ENCODE results near the gene CARD11. TPM values are rescaled to one million over a fixed set of nuclear protein-coding genes. Genes with fewer than 3 reads are reported as not detected.

CARD11 gene
- total RNA-seq, 1 experiment from 2014 or later = 0.82 TPM

DNA sequence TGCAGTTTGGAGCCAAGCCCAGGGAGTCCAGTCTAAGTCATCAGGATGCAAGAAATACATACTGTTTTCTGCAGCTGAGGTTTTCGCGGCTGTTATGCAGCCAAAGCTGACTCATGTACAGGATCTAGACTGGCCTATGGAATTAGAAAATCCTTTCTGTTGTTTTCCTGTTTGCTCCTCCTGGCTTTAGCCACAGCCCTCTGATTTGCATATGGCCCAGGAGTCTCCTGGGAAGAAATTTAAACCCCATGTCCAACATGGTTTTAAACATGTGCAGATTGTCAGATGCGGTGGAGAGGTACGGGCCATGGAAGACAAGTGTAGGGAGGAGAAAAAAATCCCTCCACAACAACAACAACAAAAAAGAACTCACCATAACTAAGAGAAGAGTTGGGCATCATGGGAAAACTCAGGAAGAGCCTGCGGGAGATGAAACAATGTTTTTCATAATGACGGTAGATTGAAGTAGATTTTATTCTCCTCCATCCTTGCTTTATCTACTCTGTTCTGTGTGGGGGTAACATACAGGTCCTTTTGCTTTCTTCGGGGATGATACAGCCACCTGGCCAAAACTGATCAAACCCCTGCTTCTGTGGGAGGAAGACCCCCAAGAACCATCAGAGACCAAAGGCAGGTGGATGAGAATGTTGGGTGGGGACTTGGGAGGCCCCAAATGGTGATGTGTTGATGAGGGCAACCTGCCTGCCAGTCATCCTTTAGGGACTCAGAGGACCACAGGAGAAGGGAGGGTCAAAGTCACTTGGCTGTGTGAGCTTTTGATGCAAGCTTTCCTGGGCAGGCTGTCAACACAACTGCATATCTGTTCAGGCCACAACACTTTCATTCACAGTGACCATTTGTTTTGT, 169.7 kb downstream of the CARD11 start:
- TF ChIP-seq REST (IDR thresholded peaks at IDR 0.05; ENCODE audit: insufficient read depth in 1 of 2, low read depth in 2 of 2, low read length in 1 of 2) = no peak
- TF ChIP-seq, protein P1, sequence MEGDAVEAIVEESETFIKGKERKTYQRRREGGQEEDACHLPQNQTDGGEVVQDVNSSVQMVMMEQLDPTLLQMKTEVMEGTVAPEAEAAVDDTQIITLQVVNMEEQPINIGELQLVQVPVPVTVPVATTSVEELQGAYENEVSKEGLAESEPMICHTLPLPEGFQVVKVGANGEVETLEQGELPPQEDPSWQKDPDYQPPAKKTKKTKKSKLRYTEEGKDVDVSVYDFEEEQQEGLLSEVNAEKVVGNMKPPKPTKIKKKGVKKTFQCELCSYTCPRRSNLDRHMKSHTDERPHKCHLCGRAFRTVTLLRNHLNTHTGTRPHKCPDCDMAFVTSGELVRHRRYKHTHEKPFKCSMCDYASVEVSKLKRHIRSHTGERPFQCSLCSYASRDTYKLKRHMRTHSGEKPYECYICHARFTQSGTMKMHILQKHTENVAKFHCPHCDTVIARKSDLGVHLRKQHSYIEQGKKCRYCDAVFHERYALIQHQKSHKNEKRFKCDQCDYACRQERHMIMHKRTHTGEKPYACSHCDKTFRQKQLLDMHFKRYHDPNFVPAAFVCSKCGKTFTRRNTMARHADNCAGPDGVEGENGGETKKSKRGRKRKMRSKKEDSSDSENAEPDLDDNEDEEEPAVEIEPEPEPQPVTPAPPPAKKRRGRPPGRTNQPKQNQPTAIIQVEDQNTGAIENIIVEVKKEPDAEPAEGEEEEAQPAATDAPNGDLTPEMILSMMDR (IDR thresholded peaks at IDR 0.05) = no peak
- TF ChIP-seq POLR2AphosphoS5 (IDR thresholded peaks at IDR 0.05; ENCODE audit: low read depth, low read length) = peak; percentile 99
- peak; percentile 58 for TF ChIP-seq TCF7L2 (IDR thresholded peaks at IDR 0.05; ENCODE audit: low read depth, low read length)
- TF ChIP-seq SIN3A (IDR thresholded peaks at IDR 0.05; ENCODE audit: borderline replicate concordance, insufficient read depth, low read depth, low read length) = peak; percentile 78; the same call in 1 of the 2 replicates
- Histone ChIP-seq H3K36me3 (ENCODE audit: control insufficient read depth, insufficient read depth, low read length) (no peaks in the 10 kb centered on the region), H3K4me3 (ENCODE audit: low read depth in 2 of 2, low read length in 2 of 2) (no peak overlapping the region), H3K27me3 (ENCODE audit: control insufficient read depth, insufficient read depth, low read length) (no peaks in the 10 kb centered on the region), H3K4me1 (ENCODE audit: control insufficient read depth, insufficient read depth, low read length) (peaks cover 16% of the 10 kb centered on the region), H3K27ac (ENCODE audit: low read length) (peak overlapping the region; percentile 83), H3K9me3 (ENCODE audit: control insufficient read depth, insufficient read depth, low read depth, low read length) (no peaks in the 10 kb centered on the region)
- DNase-seq (ENCODE audit: low read depth, low spot score) (peak; percentile 47), ATAC-seq (peak; percentile 83)
- in situ Hi-C loops (cut with HindIII; ENCODE audit: low pct_unique_long_range_greater_than_20kb, low sequenced_read_pairs) (no loop called here), intact Hi-C loops (cut with micrococcal nuclease; ENCODE audit: unreplicated experiment) (no loop called here)
- BruUV-seq (replicated peaks) = no TSS peak
- CTCF ChIA-PET = interaction anchor here (1.0 kb wide), 1 partner anchor 8 kb away, joined by 5 read pairs; no protein-coding TSS in a partner anchor
- POLR2A ChIA-PET = no interaction called here

DNA sequence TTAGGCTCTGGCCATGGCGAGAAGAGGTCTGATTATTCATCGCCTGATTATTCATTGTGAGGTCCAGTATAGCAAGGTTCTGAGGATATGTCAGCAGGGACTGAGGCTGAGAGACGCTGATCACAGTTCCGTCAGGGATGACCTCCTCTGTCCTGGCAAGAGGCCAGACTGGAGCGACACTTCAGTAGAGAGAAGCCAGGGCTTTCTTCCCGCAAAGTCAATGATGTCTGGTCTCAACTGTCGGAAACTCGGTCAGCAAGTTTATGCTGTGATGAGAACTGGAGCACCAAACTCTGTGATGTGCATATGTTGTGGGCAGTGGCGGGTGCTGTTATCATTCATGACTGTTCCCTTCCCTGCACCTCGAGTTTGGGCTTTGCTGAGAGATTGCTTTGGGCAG, 170.5 kb downstream of the CARD11 start:
- no peaks in the 10 kb centered on the region for H3K9me3 ChIP-seq (ENCODE audit: control insufficient read depth, insufficient read depth, low read depth, low read length)
- ChIA-PET POLR2A (no interaction called here), CTCF (no interaction called here)
- H3K4me1 ChIP-seq (ENCODE audit: control insufficient read depth, insufficient read depth, low read length) = peaks cover 16% of the 10 kb centered on the region
- H3K4me3 ChIP-seq (ENCODE audit: low read depth in 2 of 2, low read length in 2 of 2) = no peak overlapping the region
- in situ Hi-C loops (cut with HindIII; ENCODE audit: low pct_unique_long_range_greater_than_20kb, low sequenced_read_pairs) = no loop called here
- H3K27ac ChIP-seq (ENCODE audit: low read length) = no peak overlapping the region; the same call in 1 of the 2 replicates
- intact Hi-C loops (cut with micrococcal nuclease; ENCODE audit: unreplicated experiment) = no loop called here
- ATAC-seq (no peak), DNase-seq (ENCODE audit: low read depth, low spot score) (no peak)
- TF ChIP-seq TCF7L2 (IDR thresholded peaks at IDR 0.05; ENCODE audit: low read depth, low read length) = no peak
- TF ChIP-seq REST (IDR thresholded peaks at IDR 0.05; ENCODE audit: insufficient read depth in 1 of 2, low read depth in 2 of 2, low read length in 1 of 2) = no peak
- TF ChIP-seq SIN3A (IDR thresholded peaks at IDR 0.05; ENCODE audit: borderline replicate concordance, insufficient read depth, low read depth, low read length) = no peak
- TF ChIP-seq, protein P1 (IDR thresholded peaks at IDR 0.05) = no peak
- TF ChIP-seq POLR2AphosphoS5 (IDR thresholded peaks at IDR 0.05; ENCODE audit: low read depth, low read length) = no peak
- H3K27me3 ChIP-seq (ENCODE audit: control insufficient read depth, insufficient read depth, low read length) = no peaks in the 10 kb centered on the region
- BruUV-seq (replicated peaks) = no TSS peak
- H3K36me3 ChIP-seq (ENCODE audit: control insufficient read depth, insufficient read depth, low read length) = no peaks in the 10 kb centered on the region
